Measurements from ENCODE around the gene CDHR5. TPM values are rescaled to one million over a fixed set of nuclear protein-coding genes. Genes with fewer than 3 reads are reported as not detected.
"Not testable (repeated sequence)": the region's sequence is repeated elsewhere in the genome, so short reads cannot be mapped to it uniquely, and the experiment has no call there.

CDHR5 gene
- total RNA-seq, 1 donor from 2014 or later, result not detected

DNA sequence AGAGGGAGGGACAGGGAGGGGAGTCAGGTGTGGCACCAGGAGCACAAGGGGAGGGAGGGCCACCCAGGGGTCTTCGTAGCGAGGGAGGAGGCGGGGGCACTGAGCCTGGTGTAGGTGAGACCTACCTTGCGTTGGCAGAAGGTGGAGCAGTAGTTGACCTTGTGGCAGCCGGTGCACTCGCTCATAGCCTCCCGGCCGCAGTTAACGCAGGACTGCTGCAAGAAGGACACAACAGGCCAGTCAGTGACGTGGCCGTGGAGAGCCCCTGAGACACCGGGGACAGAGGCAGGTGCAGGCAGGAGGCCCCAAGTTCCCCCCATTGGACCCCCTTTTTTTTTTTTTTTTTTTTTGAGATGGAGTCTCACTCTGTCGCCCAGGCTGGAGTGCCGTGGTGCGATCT lies 29.1 kb upstream of the CDHR5 start:
- no peak overlapping the region for H3K4me3 ChIP-seq
- Mint-ChIP-seq H3K36me3 (peaks cover 17% of the 10 kb centered on the region), H3K9me3 (no peaks in the 10 kb centered on the region), H3K4me1 (no peaks in the 10 kb centered on the region), H3K27ac (no peak overlapping the region), H3K4me3 (no peak overlapping the region), H3K27me3 (ENCODE audit: insufficient read depth, low read depth) (no peaks in the 10 kb centered on the region)
- no peak for TF ChIP-seq EZH2phosphoT487 (IDR thresholded peaks at IDR 0.05)
- TF ChIP-seq, protein P1, sequence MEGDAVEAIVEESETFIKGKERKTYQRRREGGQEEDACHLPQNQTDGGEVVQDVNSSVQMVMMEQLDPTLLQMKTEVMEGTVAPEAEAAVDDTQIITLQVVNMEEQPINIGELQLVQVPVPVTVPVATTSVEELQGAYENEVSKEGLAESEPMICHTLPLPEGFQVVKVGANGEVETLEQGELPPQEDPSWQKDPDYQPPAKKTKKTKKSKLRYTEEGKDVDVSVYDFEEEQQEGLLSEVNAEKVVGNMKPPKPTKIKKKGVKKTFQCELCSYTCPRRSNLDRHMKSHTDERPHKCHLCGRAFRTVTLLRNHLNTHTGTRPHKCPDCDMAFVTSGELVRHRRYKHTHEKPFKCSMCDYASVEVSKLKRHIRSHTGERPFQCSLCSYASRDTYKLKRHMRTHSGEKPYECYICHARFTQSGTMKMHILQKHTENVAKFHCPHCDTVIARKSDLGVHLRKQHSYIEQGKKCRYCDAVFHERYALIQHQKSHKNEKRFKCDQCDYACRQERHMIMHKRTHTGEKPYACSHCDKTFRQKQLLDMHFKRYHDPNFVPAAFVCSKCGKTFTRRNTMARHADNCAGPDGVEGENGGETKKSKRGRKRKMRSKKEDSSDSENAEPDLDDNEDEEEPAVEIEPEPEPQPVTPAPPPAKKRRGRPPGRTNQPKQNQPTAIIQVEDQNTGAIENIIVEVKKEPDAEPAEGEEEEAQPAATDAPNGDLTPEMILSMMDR (IDR thresholded peaks at IDR 0.05), result no peak
- TF ChIP-seq EZH2 (IDR thresholded peaks at IDR 0.05), result no peak
- H3K36me3 ChIP-seq, result peaks cover 10% of the 10 kb centered on the region
- no peaks in the 10 kb centered on the region for H3K4me1 ChIP-seq
- no peak overlapping the region for H3K27ac ChIP-seq
- DNase-seq (ENCODE audit: low spot score), result no peak
- no peaks in the 10 kb centered on the region for H3F3A ChIP-seq (ENCODE audit: low read depth)
- no peaks in the 10 kb centered on the region for H3K79me2 ChIP-seq (ENCODE audit: low read depth)
- H2AFZ ChIP-seq (replicated peaks), result no peak overlapping the region
- H3K4me2 ChIP-seq, result no peak overlapping the region
- H3K9ac ChIP-seq, result no peak overlapping the region
- no peaks in the 10 kb centered on the region for H3K27me3 ChIP-seq
- H3K9me3 ChIP-seq (ENCODE audit: low read depth), result no peaks in the 10 kb centered on the region
- H4K20me1 ChIP-seq (ENCODE audit: low read depth), result no peaks in the 10 kb centered on the region

DNA sequence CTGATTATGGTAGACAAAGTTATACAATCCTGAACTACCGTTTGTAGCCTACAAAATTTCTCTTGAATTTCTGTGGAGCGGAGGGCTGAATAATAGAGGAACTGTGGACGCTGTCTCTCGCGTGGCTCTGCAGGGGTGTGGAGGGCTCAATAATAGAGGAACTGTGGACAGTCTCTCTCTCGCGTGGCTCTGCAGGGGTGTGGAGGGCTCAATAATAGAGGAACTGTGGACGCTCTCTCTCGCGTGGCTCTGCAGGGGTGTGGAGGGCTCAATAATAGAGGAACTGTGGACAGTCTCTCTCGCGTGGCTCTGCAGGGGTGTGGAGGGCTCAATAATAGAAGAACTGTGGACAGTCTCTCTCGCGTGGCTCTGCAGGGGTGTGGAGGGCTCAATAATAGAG lies 28.4 kb upstream of the CDHR5 start:
- not testable (repeated sequence) for H3K4me1 Mint-ChIP-seq; H3K9me3 ChIP-seq (ENCODE audit: low read depth); H3K79me2 ChIP-seq (ENCODE audit: low read depth); H3K4me3 ChIP-seq; H3K27me3 ChIP-seq; H3K4me1 ChIP-seq; H3K27me3 Mint-ChIP-seq (ENCODE audit: insufficient read depth, low read depth); H3K27ac ChIP-seq; H4K20me1 ChIP-seq (ENCODE audit: low read depth); H3K4me2 ChIP-seq; H3K9me3 Mint-ChIP-seq; DNase-seq (ENCODE audit: low spot score); H3K27ac Mint-ChIP-seq; H3F3A ChIP-seq (ENCODE audit: low read depth); H2AFZ ChIP-seq (replicated peaks); H3K4me3 Mint-ChIP-seq; H3K36me3 ChIP-seq; H3K9ac ChIP-seq
- H3K36me3 Mint-ChIP-seq, result peaks cover 17% of the 10 kb centered on the region

DNA sequence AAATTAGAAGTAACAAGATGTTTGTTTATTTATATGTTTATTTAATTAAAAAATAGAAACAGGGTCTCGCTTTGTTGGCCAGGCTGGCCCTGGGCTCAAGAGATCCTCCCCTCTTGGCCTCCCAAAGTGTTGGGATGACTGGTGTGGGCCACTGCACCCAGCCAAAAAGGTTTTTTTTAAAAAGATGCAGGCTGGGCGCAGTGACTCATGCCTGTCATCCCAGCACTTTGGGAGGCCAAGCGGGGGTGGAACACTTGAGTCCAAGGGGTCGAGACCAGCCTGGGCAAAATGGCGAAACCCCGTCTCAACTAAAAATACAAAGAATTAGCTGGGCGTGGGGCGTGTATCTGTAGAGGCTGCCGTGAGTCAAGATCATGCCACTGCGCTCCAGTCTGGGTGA lies 25.7 kb upstream of the CDHR5 start:
- Mint-ChIP-seq H3K4me3 (no peak overlapping the region), H3K36me3 (peaks cover 15% of the 10 kb centered on the region), H3K4me1 (no peaks in the 10 kb centered on the region), H3K9me3 (no peaks in the 10 kb centered on the region), H3K27ac (no peak overlapping the region), H3K27me3 (ENCODE audit: insufficient read depth, low read depth) (no peaks in the 10 kb centered on the region)
- Histone ChIP-seq H3K27me3 (no peaks in the 10 kb centered on the region), H3K4me2 (no peak overlapping the region), H3K36me3 (peaks cover 10% of the 10 kb centered on the region), H3K79me2 (ENCODE audit: low read depth) (no peaks in the 10 kb centered on the region), H3K9me3 (ENCODE audit: low read depth) (no peaks in the 10 kb centered on the region), H3K4me1 (no peaks in the 10 kb centered on the region), H3F3A (ENCODE audit: low read depth) (no peaks in the 10 kb centered on the region), H3K4me3 (no peak overlapping the region), H3K27ac (no peak overlapping the region), H2AFZ (replicated peaks) (no peak overlapping the region), H3K9ac (no peak overlapping the region), H4K20me1 (ENCODE audit: low read depth) (no peaks in the 10 kb centered on the region)
- TF ChIP-seq EZH2phosphoT487 (IDR thresholded peaks at IDR 0.05) (no peak), EZH2 (IDR thresholded peaks at IDR 0.05) (no peak)
- TF ChIP-seq, protein P1 (IDR thresholded peaks at IDR 0.05), result no peak
- no peak for DNase-seq (ENCODE audit: low spot score)

DNA sequence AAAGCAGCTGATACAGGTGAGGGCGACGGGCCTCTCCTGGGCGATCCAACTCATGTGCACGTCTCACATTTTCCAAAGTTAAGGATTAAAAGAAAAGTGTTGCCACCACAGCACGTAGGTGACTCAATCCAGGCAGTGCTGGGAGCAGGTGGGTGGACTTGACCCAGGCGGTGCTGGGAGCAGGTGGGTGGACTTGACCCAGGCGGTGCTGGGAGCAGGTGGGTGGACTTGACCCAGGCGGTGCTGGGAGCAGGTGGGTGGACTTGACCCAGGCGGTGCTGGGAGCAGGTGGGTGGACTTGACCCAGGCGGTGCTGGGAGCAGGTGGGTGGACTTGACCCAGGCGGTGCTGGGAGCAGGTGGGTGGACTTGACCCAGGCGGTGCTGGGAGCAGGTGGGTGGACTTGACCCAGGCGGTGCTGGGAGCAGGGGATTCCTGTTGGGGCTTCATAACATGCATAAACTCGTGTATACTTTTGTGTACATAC lies 23.0 kb upstream of the CDHR5 start:
- not testable (repeated sequence) for H3K36me3 Mint-ChIP-seq; H3K4me3 Mint-ChIP-seq; H4K20me1 ChIP-seq (ENCODE audit: low read depth)

More for the DNA sequence above, 23.0 kb upstream of the CDHR5 start:
- H3K9ac ChIP-seq; H3K27me3 ChIP-seq; DNase-seq (ENCODE audit: low spot score); H3K9me3 ChIP-seq (ENCODE audit: low read depth); H3K4me2 ChIP-seq; H3K79me2 ChIP-seq (ENCODE audit: low read depth); H2AFZ ChIP-seq (replicated peaks); H3K36me3 ChIP-seq; H3K4me1 ChIP-seq; H3K4me1 Mint-ChIP-seq; H3K27me3 Mint-ChIP-seq (ENCODE audit: insufficient read depth, low read depth); H3K9me3 Mint-ChIP-seq; H3F3A ChIP-seq (ENCODE audit: low read depth); H3K27ac Mint-ChIP-seq; H3K4me3 ChIP-seq; H3K27ac ChIP-seq: not testable (repeated sequence)
